ENCODE data around the gene SCD5. TPM values are rescaled to one million over a fixed set of nuclear protein-coding genes. Genes with fewer than 3 reads are reported as not detected.

SCD5 gene
- total and polyA plus RNA-seq, 2 of the 4 experiments (the other 2 are of a cell fraction): 12.4 to 13.5 TPM

DNA sequence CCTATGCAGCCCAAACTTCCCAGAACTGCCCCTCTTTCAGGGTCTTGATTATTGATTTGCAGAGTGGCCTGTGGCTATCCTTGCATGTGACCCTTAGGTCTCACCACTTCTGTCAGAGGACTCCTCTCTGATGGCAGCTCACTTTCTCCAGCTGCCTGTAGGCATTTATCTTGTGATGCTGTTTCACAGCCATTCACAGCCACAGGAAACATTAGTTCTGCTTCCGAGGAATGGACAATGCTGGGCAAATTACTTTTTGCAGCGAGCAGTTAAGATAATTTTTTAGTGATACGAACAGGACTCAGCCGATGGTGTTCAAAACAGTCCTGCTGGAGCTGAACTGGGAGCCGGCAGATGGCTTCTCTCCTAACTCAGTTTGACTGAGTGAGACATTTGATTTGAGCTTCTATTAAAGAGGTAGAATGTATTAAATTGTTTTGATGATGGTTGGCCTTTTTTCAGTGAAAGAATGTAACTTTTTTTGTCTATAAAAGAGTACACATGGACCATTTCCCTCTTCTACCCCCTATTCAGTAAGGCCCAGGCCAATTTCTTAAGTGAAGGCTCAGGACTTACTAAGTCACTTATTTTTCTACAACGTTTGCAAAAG lies 178.4 kb downstream of the SCD5 start:
- intact Hi-C loops (cut with micrococcal nuclease): no loop called here

More for the DNA sequence above, 178.4 kb downstream of the SCD5 start:
- no peak overlapping the region for H3K27ac ChIP-seq (ENCODE audit: insufficient read depth, low read length)
- no peak for ATAC-seq (ENCODE audit: low read depth)
- in situ Hi-C loops (cut with MboI; ENCODE audit: low sequenced_read_pairs) (no loop called here), dilution Hi-C loops (cut with HindIII; ENCODE audit: low sequenced_read_pairs, unreplicated experiment) (no loop called here)
- H2AFZ ChIP-seq (replicated peaks; ENCODE audit: low read length, poor library complexity): no peak overlapping the region
- H2BK20ac ChIP-seq (ENCODE audit: low read depth, low read length): no peak overlapping the region
- TF ChIP-seq SMC3 (IDR thresholded peaks at IDR 0.05; ENCODE audit: low read depth, low read length) (no peak), RCOR1 (IDR thresholded peaks at IDR 0.05; ENCODE audit: insufficient replicate concordance, low read length) (no peak), MXI1 (IDR thresholded peaks at IDR 0.05; ENCODE audit: borderline replicate concordance, low read depth, low read length) (no peak), FOS (IDR thresholded peaks at IDR 0.05; ENCODE audit: low read depth, low read length) (no peak), CTCF (conservative IDR thresholded peaks at IDR 0.05; ENCODE audit: low read depth, low read length) (no peak), BHLHE40 (IDR thresholded peaks at IDR 0.05; ENCODE audit: low read depth, low read length) (no peak), RAD21 (IDR thresholded peaks at IDR 0.05; ENCODE audit: low read length) (no peak), NFE2L2 (IDR thresholded peaks at IDR 0.05; ENCODE audit: low read depth, low read length) (no peak), MAZ (IDR thresholded peaks at IDR 0.05; ENCODE audit: borderline replicate concordance, low read depth, low read length) (no peak), CEBPB (IDR thresholded peaks at IDR 0.05; ENCODE audit: low read depth, low read length) (no peak), RFX5 (IDR thresholded peaks at IDR 0.05; ENCODE audit: low read depth, low read length) (no peak)
- TF ChIP-seq, protein P1, sequence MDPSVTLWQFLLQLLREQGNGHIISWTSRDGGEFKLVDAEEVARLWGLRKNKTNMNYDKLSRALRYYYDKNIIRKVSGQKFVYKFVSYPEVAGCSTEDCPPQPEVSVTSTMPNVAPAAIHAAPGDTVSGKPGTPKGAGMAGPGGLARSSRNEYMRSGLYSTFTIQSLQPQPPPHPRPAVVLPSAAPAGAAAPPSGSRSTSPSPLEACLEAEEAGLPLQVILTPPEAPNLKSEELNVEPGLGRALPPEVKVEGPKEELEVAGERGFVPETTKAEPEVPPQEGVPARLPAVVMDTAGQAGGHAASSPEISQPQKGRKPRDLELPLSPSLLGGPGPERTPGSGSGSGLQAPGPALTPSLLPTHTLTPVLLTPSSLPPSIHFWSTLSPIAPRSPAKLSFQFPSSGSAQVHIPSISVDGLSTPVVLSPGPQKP (IDR thresholded peaks at IDR 0.05; ENCODE audit: borderline replicate concordance, low read depth, low read length): no peak
- TF ChIP-seq, protein P2, sequence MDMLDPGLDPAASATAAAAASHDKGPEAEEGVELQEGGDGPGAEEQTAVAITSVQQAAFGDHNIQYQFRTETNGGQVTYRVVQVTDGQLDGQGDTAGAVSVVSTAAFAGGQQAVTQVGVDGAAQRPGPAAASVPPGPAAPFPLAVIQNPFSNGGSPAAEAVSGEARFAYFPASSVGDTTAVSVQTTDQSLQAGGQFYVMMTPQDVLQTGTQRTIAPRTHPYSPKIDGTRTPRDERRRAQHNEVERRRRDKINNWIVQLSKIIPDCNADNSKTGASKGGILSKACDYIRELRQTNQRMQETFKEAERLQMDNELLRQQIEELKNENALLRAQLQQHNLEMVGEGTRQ (IDR thresholded peaks at IDR 0.05; ENCODE audit: low read depth, low read length): no peak
- H3K4me2 ChIP-seq (ENCODE audit: low read depth, low read length): no peak overlapping the region
- no peak overlapping the region for H3K4ac ChIP-seq (ENCODE audit: low read depth, low read length)
- no peak for DNase-seq
- H3K27me3 ChIP-seq (ENCODE audit: control insufficient read depth, insufficient read depth, low read length): peaks cover 31% of the 10 kb centered on the region
- no peaks in the 10 kb centered on the region for H3K4me1 ChIP-seq (ENCODE audit: control insufficient read depth, insufficient read depth, low read length)
- H4K8ac ChIP-seq (ENCODE audit: low read depth in 2 of 2, low read length in 2 of 2): no peak overlapping the region
- H4K20me1 ChIP-seq (ENCODE audit: insufficient read depth, low read length): no peaks in the 10 kb centered on the region
- no peak overlapping the region for H3K9ac ChIP-seq (ENCODE audit: low read depth, low read length)
- H3K9me3 ChIP-seq (ENCODE audit: control insufficient read depth, insufficient read depth, low read length): no peaks in the 10 kb centered on the region
- H3K4me3 ChIP-seq (ENCODE audit: insufficient read depth, low read depth, low read length): no peak overlapping the region
- H3K18ac ChIP-seq (ENCODE audit: low read depth, low read length): no peak overlapping the region
- no peaks in the 10 kb centered on the region for H3K9me1 ChIP-seq (ENCODE audit: insufficient read depth, low read length)
- no peaks in the 10 kb centered on the region for H3K79me1 ChIP-seq (ENCODE audit: low read depth in 1 of 2, low read length in 2 of 2)
- no peak overlapping the region for H4K5ac ChIP-seq (ENCODE audit: low read depth, low read length)
- no peak overlapping the region for H4K91ac ChIP-seq (ENCODE audit: insufficient read depth, low read depth, low read length)
- no TSS peak for BruUV-seq (replicated peaks)
- H3K14ac ChIP-seq (replicated peaks; ENCODE audit: low read depth, low read length): no peak overlapping the region
- H2BK15ac ChIP-seq (ENCODE audit: low read depth, low read length): no peak overlapping the region
- H2AK5ac ChIP-seq (ENCODE audit: low read depth, low read length): no peak overlapping the region
- H2BK5ac ChIP-seq (ENCODE audit: low read depth, low read length, poor library complexity, severe bottlenecking): no peak overlapping the region
- no peak overlapping the region for H2AK9ac ChIP-seq (replicated peaks; ENCODE audit: low read depth, low read length, poor library complexity)
- POLR2A ChIA-PET (ENCODE audit: unreplicated experiment): interaction anchor here (0.6 kb wide), 1 partner anchor 45 kb away, joined by 8 read pairs; no protein-coding TSS in a partner anchor
- 26% methylated on average over 3 of the region's 6 CpGs; no CpG with 5 or more reads in 1 of the 2 experiments for WGBS, 2 experiments (ENCODE audit: extremely low coverage in 2 of 2, insufficient read length in 1 of 2)
- H2BK120ac ChIP-seq (ENCODE audit: low read depth, low read length): no peak overlapping the region
- H3K36me3 ChIP-seq (ENCODE audit: control insufficient read depth, insufficient read depth, low read length): no peaks in the 10 kb centered on the region
- no peak overlapping the region for H3K56ac ChIP-seq (ENCODE audit: extremely low read depth, insufficient read depth, low read length)
- no peak overlapping the region for H3K23ac ChIP-seq (ENCODE audit: low read depth, low read length)
- CTCF ChIA-PET: no interaction called here

Measured in IMR-90 (cell line).